GM18502 (cell line): ENCODE data around the gene SOD1.
"Not testable (repeated sequence)": the region's sequence is repeated elsewhere in the genome, so short reads cannot be mapped to it uniquely, and the experiment has no call there.

Source experiments
- ATAC-seq: cut with Tn5 transposase; IDR thresholded peaks from one replicate; pipeline ENCODE4 v1.9.1; 2021; ENCODE audit warnings: mild to moderate bottlenecking; ENCODE audit not compliant: unreplicated experiment, poor library complexity

SOD1 gene

DNA sequence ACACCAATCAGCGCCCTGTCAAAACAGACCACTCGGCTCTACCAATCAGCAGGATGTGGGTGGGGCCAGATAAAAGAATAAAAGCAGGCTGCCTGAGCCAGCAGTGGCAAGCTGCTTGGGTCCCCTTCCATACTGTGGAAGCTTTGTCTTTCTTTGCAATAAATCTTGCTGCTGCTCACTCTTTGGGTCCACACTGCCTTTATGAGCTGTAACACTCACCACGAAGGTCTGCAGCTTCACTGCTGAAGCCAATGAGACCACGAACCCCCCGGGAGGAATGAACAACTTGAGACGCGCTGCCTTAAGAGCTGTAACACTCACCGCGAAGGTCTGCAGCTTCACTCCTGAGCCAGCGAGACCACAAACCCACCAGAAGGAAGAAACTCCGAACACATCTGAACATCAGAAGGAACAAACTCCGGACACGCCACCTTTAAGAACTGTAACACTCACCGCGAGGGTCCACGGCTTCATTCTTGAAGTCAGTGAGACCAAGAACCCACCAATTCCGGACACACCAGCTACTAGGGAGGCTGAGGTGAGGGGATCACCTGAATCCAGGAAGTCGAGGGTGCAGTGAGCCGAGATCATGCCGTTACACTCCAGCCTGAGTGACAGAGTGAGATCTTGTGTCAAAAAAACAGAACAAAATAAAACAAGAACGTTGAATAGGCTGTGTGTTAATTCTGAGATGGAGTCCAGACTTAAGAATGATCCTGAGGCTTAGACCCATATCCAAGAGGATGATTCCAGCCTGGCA, 4.5 kb upstream of the SOD1 start:
- ATAC-seq = not testable (repeated sequence)

DNA sequence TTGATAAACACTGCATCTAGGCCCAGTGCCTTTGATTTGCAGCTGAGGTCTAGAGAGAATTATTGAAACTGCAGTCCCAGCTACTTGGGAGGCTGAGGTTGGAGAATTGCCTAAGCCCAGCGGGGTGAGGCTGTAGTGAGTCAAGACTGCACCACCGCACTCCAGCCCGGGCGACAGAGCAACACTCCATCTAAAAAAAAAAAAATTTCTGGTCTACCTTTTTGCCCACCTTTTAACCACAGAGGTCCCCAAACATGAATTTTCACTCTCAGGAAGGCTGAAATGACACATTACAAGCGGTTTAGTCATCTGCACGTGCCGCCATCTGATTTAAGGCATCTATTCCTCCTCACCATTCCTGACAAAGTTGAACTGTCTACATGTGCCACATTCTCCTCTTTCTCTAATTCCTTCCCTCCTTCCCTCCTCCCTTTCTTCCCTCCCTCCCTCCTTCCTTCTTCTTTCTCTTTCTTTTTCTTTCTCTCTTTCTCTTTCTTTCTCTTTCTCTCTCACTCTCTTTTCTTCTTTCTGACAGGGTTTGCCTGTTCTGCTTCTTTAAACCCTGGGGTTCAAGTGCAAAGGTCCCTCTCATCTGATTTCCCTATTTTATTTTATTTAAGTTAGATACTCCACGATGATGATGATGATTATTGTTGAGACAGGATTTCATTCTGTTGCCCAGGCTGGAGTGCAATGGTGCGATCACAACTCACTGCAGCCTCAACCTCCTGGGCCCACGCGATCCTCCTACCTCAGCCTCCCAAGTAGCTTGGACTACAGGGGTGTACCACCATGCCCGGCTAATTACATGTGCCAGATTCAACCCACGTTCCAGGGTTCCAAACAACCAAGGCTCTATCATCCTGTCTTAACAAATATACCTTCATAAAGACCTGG, 3.0 kb upstream of the SOD1 start:
- ATAC-seq = no peak

DNA sequence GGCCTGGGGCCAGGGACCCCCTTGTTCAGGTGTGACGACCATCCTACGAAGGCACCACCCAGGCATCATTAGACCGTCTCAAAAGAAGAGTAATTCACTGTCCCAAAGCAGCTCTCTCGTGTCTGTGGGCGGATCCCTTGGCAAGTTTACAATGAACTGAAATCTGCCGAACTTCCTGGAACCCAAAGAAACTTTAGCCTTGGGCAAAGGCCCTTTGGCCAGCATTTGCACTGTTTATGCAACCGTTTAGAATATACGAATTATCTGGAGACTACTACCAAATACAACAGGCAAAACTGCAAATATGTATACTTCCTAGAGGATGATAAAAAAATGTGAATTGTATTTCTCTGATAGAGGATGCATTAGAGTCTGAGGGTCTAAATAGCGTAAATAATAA, 1.4 kb upstream of the SOD1 start:
- no peak for ATAC-seq

DNA sequence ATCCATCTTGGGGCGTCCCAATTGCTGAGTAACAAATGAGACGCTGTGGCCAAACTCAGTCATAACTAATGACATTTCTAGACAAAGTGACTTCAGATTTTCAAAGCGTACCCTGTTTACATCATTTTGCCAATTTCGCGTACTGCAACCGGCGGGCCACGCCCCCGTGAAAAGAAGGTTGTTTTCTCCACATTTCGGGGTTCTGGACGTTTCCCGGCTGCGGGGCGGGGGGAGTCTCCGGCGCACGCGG, 282 bp upstream of the SOD1 start:
- ATAC-seq = peak; percentile 20

DNA sequence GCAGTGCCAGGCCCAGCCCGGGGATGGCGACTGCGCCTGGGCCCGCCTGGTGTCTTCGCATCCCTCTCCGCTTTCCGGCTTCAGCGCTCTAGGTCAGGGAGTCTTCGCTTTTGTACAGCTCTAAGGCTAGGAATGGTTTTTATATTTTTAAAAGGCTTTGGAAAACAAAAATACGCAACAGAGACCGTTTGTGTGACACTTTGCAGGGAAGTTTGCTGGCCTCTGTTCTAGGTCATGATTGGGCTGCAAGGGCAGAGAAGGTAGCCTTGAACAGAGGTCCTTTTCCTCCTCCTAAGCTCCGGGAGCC, 719 bp downstream of the SOD1 start:
- peak; percentile 29 for ATAC-seq

DNA sequence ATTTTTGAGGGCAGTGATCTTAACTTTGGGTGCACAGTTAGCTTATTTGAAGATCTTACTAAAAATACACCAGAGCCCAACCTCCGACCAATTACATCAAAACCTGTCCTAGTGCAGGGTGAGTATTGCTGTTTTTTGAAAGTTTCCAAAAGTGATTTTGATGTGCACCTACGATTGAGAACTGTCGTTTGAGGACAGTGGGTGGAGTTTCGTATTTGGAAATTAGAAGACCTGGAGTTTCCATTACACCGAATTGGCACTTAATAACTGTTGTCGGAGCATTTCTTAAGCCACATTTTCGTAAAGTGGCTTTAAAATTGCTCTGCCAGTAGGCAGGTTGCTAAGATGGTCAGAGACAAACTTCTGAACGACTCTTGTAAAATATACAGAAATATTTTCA, 1.1 kb downstream of the SOD1 start:
- ATAC-seq = peak; percentile 0

DNA sequence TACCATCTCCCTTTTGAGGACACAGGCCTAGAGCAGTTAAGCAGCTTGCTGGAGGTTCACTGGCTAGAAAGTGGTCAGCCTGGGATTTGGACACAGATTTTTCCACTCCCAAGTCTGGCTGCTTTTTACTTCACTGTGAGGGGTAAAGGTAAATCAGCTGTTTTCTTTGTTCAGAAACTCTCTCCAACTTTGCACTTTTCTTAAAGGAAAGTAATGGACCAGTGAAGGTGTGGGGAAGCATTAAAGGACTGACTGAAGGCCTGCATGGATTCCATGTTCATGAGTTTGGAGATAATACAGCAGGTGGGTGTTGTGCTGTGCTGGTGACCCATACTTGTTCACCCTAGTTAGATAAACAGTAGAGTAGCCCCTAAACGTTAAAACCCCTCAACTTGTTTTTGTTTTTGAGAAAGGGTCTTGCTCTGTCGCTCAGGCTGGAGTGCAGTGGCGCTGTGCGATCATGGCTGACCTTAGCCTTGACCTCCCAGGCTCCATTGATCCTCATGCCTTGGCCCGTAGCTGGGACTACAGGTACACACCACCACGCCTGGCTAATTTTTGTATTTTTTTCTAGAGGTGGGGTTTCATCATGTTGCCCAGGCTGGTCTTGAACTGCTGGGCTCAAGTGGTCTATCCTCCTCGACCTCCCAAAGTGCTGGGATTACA, 4.2 kb downstream of the SOD1 start:
- no peak for ATAC-seq

DNA sequence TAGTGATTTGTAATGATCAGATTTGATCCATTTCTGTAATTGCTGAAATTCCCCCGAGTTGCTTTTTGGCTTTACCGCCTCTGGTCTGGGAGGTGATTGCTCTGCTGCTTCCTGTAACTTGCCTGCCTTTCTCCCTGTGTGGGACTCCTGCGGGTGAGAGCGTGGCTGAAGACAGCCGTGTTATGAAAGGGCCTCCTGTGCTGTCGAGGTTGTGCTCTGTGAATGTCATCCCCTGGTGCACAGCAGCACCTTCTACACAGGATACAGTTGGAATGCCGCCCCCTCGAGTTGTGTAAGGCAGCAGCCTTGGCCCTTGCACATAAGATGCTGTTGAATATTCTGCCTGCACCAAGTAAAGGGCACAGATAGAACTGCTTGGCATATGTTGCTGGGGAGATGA, 5.9 kb downstream of the SOD1 start:
- ATAC-seq = no peak

DNA sequence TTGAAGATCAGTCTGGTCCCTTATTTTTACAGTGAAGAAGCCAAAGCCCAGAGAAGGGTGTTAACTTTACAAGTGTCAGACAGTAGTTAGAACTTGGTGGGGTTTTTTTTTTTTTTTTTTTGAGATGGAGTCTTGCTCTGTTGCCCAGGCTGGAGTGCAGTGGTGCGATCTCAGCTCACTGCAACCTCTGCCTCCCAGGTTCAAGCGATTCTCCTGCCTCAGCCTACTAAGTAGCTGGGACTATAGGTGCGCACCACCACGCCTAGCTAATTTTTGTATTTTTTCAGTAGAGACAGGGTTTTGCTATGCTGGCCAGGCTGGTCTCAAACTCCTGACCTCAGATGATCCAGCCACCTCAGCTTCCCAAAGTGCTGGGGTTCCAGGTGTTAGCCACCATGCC, 6.4 kb downstream of the SOD1 start:
- not testable (repeated sequence) for ATAC-seq

DNA sequence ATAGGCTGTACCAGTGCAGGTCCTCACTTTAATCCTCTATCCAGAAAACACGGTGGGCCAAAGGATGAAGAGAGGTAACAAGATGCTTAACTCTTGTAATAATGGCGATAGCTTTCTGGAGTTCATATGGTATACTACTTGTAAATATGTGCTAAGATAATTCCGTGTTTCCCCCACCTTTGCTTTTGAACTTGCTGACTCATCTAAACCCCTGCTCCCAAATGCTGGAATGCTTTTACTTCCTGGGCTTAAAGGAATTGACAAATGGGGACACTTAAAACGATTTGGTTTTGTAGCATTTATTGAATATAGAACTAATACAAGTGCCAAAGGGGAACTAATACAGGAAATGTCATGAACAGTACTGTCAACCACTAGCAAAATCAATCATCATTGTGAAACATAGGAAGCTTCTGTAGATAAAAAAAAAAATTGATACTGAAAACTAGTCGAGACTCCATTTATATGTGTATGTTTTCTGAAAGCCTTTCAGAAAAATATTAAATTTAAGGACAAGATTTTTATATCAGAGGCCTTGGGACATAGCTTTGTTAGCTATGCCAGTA, 7.0 kb downstream of the SOD1 start:
- no peak for ATAC-seq

DNA sequence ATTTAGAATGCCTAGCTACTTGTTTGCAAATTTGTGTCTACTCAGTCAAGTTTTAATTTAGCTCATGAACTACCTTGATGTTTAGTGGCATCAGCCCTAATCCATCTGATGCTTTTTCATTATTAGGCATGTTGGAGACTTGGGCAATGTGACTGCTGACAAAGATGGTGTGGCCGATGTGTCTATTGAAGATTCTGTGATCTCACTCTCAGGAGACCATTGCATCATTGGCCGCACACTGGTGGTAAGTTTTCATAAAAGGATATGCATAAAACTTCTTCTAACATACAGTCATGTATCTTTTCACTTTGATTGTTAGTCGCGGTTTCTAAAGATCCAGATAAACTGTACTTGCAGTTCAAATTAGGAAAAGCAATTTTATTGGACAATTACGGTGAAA, 7.6 kb downstream of the SOD1 start:
- ATAC-seq = no peak

DNA sequence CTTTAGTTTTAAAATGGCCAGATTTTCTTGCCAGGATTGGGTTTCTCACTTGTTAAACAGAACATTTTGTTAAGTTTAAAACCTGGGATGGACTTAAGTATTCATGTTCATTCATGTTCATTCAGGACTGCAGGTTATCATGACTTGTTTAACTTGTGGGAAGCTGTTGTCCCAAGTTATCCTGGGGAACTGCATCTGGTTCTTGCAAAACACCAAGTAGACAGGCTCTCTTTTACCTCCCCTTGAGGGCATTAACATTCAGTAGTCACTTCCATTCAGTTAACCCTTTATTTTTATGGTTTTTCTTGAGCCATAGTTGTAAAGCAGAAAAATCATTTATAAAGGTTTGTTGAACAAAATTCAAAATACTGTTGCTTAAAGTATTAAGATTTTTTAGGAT, 8.1 kb downstream of the SOD1 start:
- no peak for ATAC-seq

DNA sequence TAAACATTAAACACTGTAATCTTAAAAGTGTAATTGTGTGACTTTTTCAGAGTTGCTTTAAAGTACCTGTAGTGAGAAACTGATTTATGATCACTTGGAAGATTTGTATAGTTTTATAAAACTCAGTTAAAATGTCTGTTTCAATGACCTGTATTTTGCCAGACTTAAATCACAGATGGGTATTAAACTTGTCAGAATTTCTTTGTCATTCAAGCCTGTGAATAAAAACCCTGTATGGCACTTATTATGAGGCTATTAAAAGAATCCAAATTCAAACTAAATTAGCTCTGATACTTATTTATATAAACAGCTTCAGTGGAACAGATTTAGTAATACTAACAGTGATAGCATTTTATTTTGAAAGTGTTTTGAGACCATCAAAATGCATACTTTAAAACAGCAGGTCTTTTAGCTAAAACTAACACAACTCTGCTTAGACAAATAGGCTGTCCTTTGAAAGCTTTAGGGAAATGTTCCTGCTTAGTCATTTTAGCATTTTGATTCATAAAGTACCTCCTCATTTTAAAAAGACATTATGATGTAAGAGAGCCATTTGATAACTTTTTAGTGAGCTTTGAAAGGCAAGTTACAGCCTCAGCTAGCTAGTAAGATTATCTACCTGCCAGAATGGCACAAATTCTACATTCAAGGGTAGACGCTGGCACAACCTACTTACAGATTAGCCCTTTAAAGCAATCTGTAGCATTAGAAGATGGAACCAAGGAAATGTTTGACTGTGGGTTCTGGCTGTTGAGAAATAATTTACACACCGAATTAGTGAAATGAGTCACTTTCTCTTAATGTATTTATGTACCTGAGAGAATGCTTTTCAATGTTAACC, 9.4 kb downstream of the SOD1 start:
- no peak for ATAC-seq

DNA sequence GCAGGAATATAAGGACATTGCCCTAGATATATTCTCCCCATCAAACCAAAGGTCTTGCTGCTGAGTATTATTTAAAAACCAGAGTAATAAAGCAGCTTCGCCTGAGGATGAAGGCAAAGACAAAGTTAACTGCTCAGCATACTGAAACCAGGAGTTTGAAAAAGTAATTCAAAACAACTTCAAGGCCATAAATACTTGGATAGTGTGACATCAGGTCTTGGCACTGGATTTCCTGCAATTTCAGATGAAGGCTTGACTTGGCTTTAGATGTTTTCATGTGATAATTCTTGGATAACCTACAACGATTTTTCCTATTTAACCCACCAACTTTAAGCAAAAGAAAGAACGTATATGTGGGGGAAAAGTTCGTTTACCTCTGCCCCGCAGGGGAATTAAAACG, 10.6 kb downstream of the SOD1 start:
- ATAC-seq = no peak

DNA sequence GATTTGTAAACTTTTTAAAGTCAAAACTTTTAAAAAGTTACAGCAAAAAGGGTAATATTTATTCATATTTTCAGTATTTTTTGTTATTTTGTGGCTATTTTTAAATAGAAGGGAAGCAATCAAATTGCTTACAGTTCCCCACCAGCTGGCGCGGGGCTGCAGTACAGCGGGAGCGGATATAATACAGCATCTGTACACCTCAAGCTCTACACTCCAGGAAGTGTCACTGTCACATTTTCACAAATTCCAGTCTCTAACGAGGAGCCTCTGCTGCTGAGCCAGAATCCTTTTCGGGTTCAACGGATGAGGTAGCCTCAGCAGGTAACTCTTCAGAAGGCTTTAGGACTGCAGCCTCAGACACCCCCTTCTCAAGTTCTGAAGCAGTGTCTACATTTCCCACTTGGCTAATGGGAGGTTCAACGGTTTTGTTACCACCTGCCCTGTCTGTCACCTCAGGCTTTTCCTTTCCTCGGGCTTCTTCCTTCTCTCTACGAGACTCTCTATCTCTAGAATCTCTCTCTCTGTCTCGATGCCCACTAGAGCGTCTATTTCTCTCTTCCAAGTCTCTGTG, 11.7 kb downstream of the SOD1 start:
- ATAC-seq = no peak

DNA sequence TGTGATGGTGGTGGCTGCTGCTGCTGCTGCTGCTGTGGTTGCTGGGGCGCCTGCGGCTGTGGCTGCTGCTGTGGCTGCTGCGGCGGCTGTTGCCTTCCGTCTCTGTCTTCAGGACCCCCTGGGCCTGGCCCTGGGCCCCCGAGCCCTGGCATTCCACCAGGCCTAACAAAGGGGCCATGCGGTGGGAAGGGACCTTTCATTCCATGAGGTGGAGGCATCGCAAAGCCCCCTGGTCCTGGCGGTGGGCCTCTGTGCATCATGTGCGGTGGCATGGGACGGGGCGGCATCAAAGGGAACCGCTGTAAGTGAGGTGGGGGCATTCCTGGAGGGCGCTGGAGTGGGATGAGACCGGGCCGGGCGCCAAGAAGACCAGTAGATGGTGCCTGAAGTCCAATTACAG, 12.4 kb downstream of the SOD1 start:
- ATAC-seq = no peak

DNA sequence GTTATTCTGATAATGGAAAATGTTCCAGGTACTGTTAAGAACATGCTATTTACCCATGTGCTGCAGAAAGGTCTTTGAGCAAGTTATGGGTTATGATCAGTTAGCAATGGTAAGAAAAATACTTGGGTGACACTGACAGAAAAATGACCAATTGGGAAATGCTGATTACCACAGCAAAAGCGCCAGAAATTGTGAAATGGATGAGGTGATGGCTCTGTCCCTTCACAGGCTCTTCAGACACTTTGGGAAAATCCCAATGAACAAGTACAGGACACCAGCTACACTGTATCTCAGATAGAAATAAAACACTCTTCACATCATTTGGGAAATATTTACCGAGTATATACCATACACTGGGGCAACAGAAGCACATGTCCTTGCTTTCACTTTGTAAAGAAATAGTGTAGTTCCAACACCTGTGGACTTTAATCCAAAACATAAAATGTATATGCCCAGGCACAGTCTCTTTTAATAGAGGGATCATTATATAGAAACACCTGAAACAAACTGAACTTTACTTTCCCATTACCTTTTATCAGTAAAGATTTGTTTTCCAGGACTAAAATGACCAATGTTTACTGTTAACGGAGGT, 13.9 kb downstream of the SOD1 start:
- no peak for ATAC-seq

DNA sequence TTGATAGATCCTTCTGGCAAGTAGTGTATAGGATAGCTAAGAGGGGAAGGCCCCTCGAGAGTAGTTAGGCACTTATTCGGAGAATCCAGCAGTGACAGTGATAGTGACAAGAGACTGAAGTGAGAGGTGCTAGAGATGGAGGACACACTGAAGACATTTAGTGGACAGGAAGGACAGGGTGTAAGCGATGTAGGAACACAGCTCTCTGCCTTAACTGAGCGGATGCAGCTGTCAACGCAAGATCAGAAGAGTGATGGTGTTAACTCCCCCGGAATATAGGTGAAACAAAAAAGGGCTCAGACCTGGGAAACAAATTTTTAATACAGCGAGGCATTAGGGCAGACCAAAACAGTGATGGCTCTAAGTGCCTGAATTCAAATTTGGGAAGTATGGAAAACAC, 15.8 kb downstream of the SOD1 start:
- ATAC-seq = no peak

DNA sequence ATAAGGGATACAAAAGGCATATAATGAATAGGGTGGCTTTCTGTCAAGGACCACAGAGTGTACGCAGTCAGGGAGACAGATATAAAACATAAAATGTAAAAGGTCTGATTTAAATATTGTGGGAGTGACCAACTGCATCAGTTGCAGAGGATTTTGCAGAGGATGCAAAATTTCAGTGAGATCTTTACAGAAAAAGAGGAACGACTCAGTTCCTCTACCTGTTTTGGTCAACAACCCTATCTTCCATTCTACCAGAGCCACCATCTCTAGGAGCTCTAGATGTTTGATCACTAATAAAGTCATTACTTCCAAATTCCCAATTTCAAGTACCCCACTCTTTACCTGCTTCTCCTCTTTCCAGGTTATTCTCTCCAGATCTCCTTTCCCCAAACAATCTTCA, 16.5 kb downstream of the SOD1 start:
- ATAC-seq = no peak

DNA sequence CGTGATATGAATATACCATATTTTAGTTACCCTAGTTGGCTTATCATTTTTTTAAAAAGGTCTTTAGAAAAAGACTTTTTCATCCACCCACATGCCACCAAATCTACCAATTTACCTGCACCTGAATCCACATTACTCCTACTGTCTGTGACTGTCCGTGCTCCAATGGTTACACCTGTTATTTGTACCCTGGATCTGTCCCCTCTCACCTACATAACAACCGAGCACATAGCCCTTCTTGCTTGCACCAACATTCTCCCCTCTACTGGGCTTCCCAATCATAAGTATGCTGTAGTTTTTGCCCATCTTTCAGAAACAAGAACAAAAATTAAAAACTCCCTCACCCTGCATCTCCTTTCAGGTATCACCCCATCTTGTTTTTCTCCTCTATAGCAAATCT, 17.6 kb downstream of the SOD1 start:
- no peak for ATAC-seq
